T-cell (primary cell): ENCODE data around the gene TUT1. TPM values are rescaled to one million over a fixed set of nuclear protein-coding genes. Genes with fewer than 3 reads are reported as not detected.
"Not testable (repeated sequence)": the region's sequence is repeated elsewhere in the genome, so short reads cannot be mapped to it uniquely, and the experiment has no call there.

Source experiments
- ATAC-seq, 4 experiments: fragments of 200-7000 bp in 3 of 4; fragments of 150-1000 bp in 1 of 4; cut with Tn5 transposase; replicated peaks in 1 of 4; 1 replicate in 3 of 4; 2 replicates in 1 of 4; pipeline ENCODE4 v1.10.0; 2021; ENCODE audit warnings: moderate library complexity in 3 of 4, mild to moderate bottlenecking in 2 of 4, moderate number of reproducible peaks in 1 of 4
- CTCF ChIA-PET, 2 donors: fragments of 300-600 bp; sonication (Branson Sonifier 250); formaldehyde crosslinking; loops; one replicate each; lab custom pipeline; 2022; ENCODE audit warnings: antibody characterized with exemption in 2 of 2; lab: Charles Lee
- POLR2A ChIA-PET, 2 donors: fragments of 300-600 bp; sonication (Branson Sonifier 250); formaldehyde crosslinking; loops; one replicate each; lab custom pipeline; 2022; ENCODE audit warnings: antibody characterized with exemption in 2 of 2; lab: Charles Lee
- DNase-seq, 35 experiments: peaks; one replicate each; pipeline versions ENCODE4 v3.0.0 to v3.0.0-alpha.2; 2013 to 2023
- H3K27ac ChIP-seq: one replicate; pipeline ENCODE4 v1.5.1; 2013; ENCODE audit warnings: low read length
- H3K27me3 ChIP-seq, 2 experiments: replicated peaks in 1 of 2; 1 replicate in 1 of 2; 2 replicates in 1 of 2; pipeline versions ENCODE4 v1.6.1 to v1.7.0; 2013; ENCODE audit warnings: low read length in 1 of 2, mixed read lengths in 1 of 2; ENCODE audit not compliant: control insufficient read depth in 2 of 2, insufficient read depth in 2 of 2; ENCODE audit errors: extremely low read depth in 1 of 2
- H3K36me3 ChIP-seq, 2 donors: 1 replicate in 1 of 2; 2 replicates in 1 of 2; pipeline versions ENCODE4 v1.6.1 to v1.7.0; 2013; ENCODE audit warnings: low read length in 1 of 2; ENCODE audit not compliant: control insufficient read depth in 2 of 2, insufficient read depth in 1 of 2; ENCODE audit errors: extremely low read depth in 1 of 2
- H3K4me1 ChIP-seq, 2 experiments: 1 replicate in 1 of 2; 2 replicates in 1 of 2; pipeline versions ENCODE4 v1.6.1 to v1.7.0; 2013; ENCODE audit warnings: low read length in 2 of 2, mixed read lengths in 1 of 2; ENCODE audit not compliant: insufficient read depth in 2 of 2, control insufficient read depth in 1 of 2; ENCODE audit errors: extremely low read depth in 1 of 2
- H3K4me3 ChIP-seq, 2 donors: 1 replicate in 1 of 2; 2 replicates in 1 of 2; pipeline versions ENCODE4 v1.5.1 to v1.7.0; 2013; ENCODE audit warnings: mild to moderate bottlenecking in 2 of 2, low read length in 1 of 2, moderate library complexity in 1 of 2; ENCODE audit not compliant: control insufficient read depth in 1 of 2; ENCODE audit errors: extremely low read depth in 1 of 2
- H3K9me3 ChIP-seq: 2 replicates; pipeline ENCODE4 v1.7.0; 2013
- H3K27ac Mint-ChIP-seq, 2 donors: one replicate each; pipeline ENCODE4 v1.8.0; 2020 to 2021; ENCODE audit warnings: mild to moderate bottlenecking in 2 of 2, mixed read lengths in 2 of 2
- H3K27me3 Mint-ChIP-seq, 2 donors: one replicate each; pipeline ENCODE4 v1.8.0; 2021 to 2022; ENCODE audit warnings: mixed read lengths in 2 of 2
- H3K36me3 Mint-ChIP-seq: one replicate; pipeline ENCODE4 v1.8.0; 2021; ENCODE audit warnings: mixed read lengths
- H3K4me1 Mint-ChIP-seq, 3 donors: one replicate each; pipeline ENCODE4 v1.8.0; 2020 to 2022; ENCODE audit warnings: mixed read lengths in 3 of 3, mild to moderate bottlenecking in 1 of 3
- H3K4me3 Mint-ChIP-seq, 3 donors: one replicate each; pipeline ENCODE4 v1.8.0; 2020 to 2022; ENCODE audit warnings: mild to moderate bottlenecking in 3 of 3, mixed read lengths in 3 of 3, moderate library complexity in 3 of 3
- H3K9me3 Mint-ChIP-seq, 3 donors: one replicate each; pipeline ENCODE4 v1.8.0; 2020 to 2022; ENCODE audit warnings: mixed read lengths in 3 of 3
- WGBS: methylation state at CpG from one replicate; pipeline ENCODE4 v1.1.5; 2013; ENCODE audit warnings: missing lambda C conversion rate; ENCODE audit not compliant: insufficient coverage; 5-methylcytosine and 5-hydroxymethylcytosine counted together
- total RNA-seq, 35 experiments: library from RNA in 6 of 35; stranded (reverse) in 6 of 35; fragments of 120-200 nt in 1 of 35; gene quantifications; one replicate each; pipeline versions ENCODE4 v1.2.1 to v1.2.4 and lab custom pipeline; 2013 to 2026

Gene TUT1
- total RNA-seq, 5 donors from 2014 or later (not counting 1 experiment from before 2014, with no cell fraction given), result 35.2 to 56.0 (median 42.9) TPM

DNA sequence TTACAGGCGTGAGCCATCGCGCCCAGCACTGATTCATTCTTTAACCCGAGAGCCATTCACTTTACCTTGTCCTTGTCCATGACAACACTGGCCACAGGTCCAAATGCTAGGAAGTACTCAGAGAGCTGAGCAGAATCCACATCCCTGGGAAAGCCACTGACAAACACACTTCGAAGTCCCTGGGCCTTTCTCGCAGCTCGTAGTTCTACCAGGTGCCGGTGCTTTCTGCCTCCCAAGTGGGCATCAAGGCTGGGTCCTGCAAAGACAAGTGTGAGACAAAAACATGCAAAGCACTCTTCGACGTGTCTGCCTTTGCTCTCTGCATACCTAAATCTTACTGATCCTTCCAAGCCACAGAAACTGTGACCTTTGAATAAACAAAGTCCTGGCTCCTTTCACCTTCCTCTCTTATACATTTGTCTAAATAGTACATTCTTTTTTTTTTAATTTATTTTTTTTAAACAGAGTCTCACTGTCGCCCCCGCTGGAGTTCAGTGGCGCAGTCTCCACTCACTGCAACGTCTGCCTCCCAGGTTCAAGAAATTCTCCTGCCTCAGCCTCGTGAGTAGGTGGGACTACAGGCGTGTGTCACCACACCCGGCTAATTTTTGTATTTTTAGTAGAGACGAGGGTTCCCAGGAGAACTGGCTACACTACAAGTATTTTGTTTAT is 2.2 kb downstream of the TUT1 start:
- POLR2A ChIA-PET, result no interaction called here
- H3K27ac Mint-ChIP-seq, result peak overlapping the region in 1 of 2 donors; percentile 98
- peak in 1 of 35 experiments; percentile 13 for DNase-seq

DNA sequence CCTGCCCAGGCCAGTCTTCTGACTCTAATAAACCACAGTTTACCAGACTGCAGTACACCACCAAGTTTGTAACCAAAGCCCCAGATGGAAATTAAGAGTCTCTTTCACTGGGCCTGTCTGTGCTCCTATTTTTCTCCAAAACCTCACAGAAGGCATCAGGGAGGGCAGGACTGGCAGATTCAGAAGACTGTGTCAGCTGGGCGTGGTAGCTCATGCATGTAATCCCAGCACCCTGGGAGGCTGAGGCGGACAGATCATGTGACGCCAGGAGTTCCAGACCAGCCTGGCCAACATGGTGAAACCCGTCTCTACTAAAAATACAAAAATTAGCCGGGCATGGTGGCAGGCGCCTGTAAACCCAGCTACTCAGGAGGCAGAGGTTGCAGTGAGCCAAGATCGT is 6.0 kb downstream of the TUT1 start:
- POLR2A ChIA-PET, H3K27ac ChIP-seq, H3K27me3 Mint-ChIP-seq, H3K27me3 ChIP-seq, H3K9me3 ChIP-seq, DNase-seq, H3K4me3 Mint-ChIP-seq, H3K9me3 Mint-ChIP-seq, H3K27ac Mint-ChIP-seq, H3K4me3 ChIP-seq, CTCF ChIA-PET, ATAC-seq: not testable (repeated sequence)
- H3K4me1 Mint-ChIP-seq, result peaks cover 0 to 24% (median 18%) of the 10 kb centered on the region in 3 donors
- H3K4me1 ChIP-seq, result peaks cover 0 to 14% of the 10 kb centered on the region in 2 experiments
- 100% methylated on average over 7 of the region's 7 CpGs for WGBS
- peaks cover 13 to 44% of the 10 kb centered on the region in 2 donors for H3K36me3 ChIP-seq
- H3K36me3 Mint-ChIP-seq, result peaks cover 16% of the 10 kb centered on the region

More for the DNA sequence above, 2.2 kb downstream of the TUT1 start:
- Mint-ChIP-seq H3K4me3 (peak overlapping the region in 1 of 3 donors; percentile 97), H3K36me3 (peaks cover 14% of the 10 kb centered on the region), H3K27me3 (no peaks in the 10 kb centered on the region), H3K9me3 (no peaks in the 10 kb centered on the region), H3K4me1 (peaks cover 32 to 50% (median 48%) of the 10 kb centered on the region in 3 donors)
- no peak overlapping the region for H3K4me3 ChIP-seq
- WGBS, result 76% methylated on average over 11 of the region's 18 CpGs
- H3K27me3 ChIP-seq, result no peaks in the 10 kb centered on the region
- no peak for ATAC-seq
- H3K9me3 ChIP-seq, result no peaks in the 10 kb centered on the region
- CTCF ChIA-PET, result interaction anchor here in 1 of 2 donors (0.6 to 2.1 kb wide), 2 partner anchors 164 to 184 kb away, joined by 4 to 7 read pairs; no protein-coding TSS in a partner anchor
- peaks cover 9 to 37% of the 10 kb centered on the region in 2 donors for H3K36me3 ChIP-seq
- H3K27ac ChIP-seq, result no peak overlapping the region
- peaks cover 15 to 42% of the 10 kb centered on the region in 2 experiments for H3K4me1 ChIP-seq

DNA sequence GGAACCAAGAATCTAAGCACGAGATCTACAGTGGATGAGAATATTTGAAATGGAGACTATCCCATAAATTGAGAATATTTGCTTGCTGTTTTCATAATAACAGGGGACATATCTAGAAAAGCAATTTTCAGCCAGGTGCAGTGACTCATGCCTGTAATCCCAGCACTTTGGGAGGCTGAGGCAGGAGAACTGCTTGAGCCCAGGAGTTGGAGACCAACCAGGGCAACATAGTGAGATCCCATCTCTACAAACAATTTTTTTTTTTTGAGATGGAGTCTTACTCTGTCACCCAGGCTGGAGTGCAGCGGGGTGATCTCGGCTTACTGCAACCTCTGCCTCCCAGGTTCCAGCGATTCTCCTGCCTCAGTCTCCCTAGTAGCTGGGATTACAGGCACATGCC is 9.6 kb downstream of the TUT1 start:
- H3K27ac ChIP-seq, H3K9me3 ChIP-seq, H3K27me3 Mint-ChIP-seq, POLR2A ChIA-PET, H3K27me3 ChIP-seq, H3K4me1 ChIP-seq, DNase-seq, H3K4me3 ChIP-seq, H3K4me3 Mint-ChIP-seq, H3K27ac Mint-ChIP-seq, H3K9me3 Mint-ChIP-seq, H3K4me1 Mint-ChIP-seq, ATAC-seq: not testable (repeated sequence)
- H3K36me3 Mint-ChIP-seq, result peaks cover 23% of the 10 kb centered on the region
- peaks cover 33 to 53% of the 10 kb centered on the region in 2 donors for H3K36me3 ChIP-seq
- 100% methylated on average over 3 of the region's 4 CpGs for WGBS
- CTCF ChIA-PET, result interaction anchor here in 1 of 2 donors (0.7 kb wide), 1 partner anchor 142 kb away, joined by 4 read pairs; no protein-coding TSS in a partner anchor

DNA sequence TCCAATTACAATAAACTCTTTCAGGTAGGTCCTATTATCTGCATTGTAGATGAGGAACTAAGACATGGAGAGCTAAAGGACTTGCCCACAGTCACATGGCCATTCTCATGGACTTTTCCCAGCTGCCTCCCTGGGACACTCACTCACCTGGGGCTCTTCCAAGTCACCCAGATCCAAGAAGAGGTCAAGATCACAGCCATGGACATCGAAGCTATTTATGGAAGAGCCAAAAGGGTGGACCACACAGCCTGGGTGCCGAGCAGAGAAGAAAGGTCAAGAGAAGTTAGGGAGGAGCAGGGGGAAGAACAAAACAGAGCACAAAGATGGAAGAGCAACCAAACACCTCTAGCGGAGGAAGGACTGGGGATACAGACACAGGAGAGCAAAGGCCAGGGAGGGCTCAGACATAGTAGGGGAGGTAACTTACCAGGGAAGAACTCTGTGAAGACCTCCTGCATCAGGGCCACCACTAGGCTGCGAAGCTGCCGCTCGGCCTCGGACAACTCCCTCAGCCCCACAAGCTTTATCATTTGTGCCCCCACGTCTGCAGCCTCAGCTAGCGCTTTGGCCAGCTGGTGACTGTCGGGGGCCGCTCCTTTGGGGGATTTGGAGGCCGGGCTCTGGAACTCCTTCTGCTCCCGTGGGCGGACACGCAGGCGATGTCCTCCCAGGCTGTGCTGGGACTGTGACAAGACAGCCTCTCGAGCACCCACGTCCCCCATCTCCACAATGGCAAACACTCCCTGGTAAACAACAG is 10.2 kb downstream of the TUT1 start:
- POLR2A ChIA-PET, result no interaction called here
- Mint-ChIP-seq H3K4me3 (no peak overlapping the region), H3K27me3 (no peaks in the 10 kb centered on the region), H3K27ac (no peak overlapping the region), H3K36me3 (peaks cover 28% of the 10 kb centered on the region), H3K9me3 (no peaks in the 10 kb centered on the region), H3K4me1 (peaks cover 0 to 11% (median 6%) of the 10 kb centered on the region in 3 donors)
- Histone ChIP-seq H3K36me3 (peaks cover 30 to 55% of the 10 kb centered on the region in 2 donors), H3K4me1 (peaks cover 0 to 3% of the 10 kb centered on the region in 2 experiments), H3K27me3 (no peaks in the 10 kb centered on the region), H3K27ac (no peak overlapping the region), H3K9me3 (no peaks in the 10 kb centered on the region), H3K4me3 (no peak overlapping the region)
- DNase-seq (no peak), ATAC-seq (no peak)
- WGBS, result 96% methylated on average over 14 of the region's 18 CpGs
- CTCF ChIA-PET, result interaction anchor here (0.6 kb wide), 2 partner anchors 164 to 194 kb away, joined by 3 to 5 read pairs; no protein-coding TSS in a partner anchor

DNA sequence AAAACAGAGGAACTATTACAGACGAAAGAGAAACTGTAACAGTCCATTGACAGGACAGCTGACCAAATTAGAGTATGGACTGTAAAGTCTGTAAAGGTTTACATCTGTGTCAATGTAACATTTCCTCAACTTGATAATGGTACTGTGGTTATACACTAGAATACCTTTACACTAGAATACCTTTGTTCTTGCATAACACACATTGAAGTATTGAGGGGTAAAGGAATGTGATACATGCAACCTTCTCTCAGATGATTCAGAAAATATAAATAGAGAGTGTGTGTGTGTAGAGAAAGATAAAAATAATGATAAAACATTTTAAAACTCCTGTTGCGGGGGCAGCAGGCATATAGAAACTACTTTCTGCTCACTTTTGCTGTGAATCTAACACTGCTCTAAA is 12.1 kb downstream of the TUT1 start:
- H3K27ac ChIP-seq, result no peak overlapping the region
- H3K9me3 ChIP-seq, result no peaks in the 10 kb centered on the region
- no peak overlapping the region for H3K4me3 ChIP-seq
- Mint-ChIP-seq H3K4me3 (no peak overlapping the region), H3K9me3 (no peaks in the 10 kb centered on the region), H3K27ac (no peak overlapping the region), H3K36me3 (peaks cover 28% of the 10 kb centered on the region), H3K27me3 (no peaks in the 10 kb centered on the region), H3K4me1 (peaks cover 13 to 20% (median 15%) of the 10 kb centered on the region in 3 donors)
- ChIA-PET CTCF (no interaction called here), POLR2A (interaction anchor here in 1 of 2 donors (0.6 to 0.8 kb wide), 2 partner anchors 13 to 64 kb away, joined by 4 read pairs; no protein-coding TSS in a partner anchor)
- peaks cover 30 to 46% of the 10 kb centered on the region in 2 donors for H3K36me3 ChIP-seq
- no peak for DNase-seq
- no peak for ATAC-seq
- WGBS, result no CpG with 5 or more reads among the region's 2 CpGs
- no peaks in the 10 kb centered on the region for H3K27me3 ChIP-seq
- H3K4me1 ChIP-seq, result peaks cover 6 to 13% of the 10 kb centered on the region in 2 experiments

DNA sequence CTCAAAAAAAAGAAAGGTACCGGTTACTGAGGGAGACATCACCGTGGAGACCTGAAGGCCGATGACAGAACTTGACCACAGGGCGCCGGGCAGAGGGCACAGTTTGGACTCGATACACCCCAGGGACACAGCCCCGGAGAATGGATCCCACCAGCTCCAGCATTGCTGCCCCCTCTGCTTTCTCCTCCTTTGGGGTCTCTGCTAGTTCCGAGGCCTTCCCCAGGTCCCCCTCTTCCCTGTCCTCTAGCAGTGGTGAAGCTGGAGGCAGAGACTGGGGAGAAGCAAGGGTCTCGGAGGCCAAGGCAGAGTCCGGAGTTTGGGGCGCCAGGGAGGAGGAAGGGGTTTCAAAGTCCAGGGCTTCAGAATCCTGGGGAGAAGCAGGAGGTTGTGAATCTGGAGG is 12.8 kb downstream of the TUT1 start:
- H3K4me3 Mint-ChIP-seq, result no peak overlapping the region
- Histone ChIP-seq H3K9me3 (no peaks in the 10 kb centered on the region), H3K27me3 (no peaks in the 10 kb centered on the region), H3K4me1 (peaks cover 6 to 15% of the 10 kb centered on the region in 2 experiments), H3K27ac (no peak overlapping the region), H3K36me3 (peaks cover 30 to 46% of the 10 kb centered on the region in 2 donors), H3K4me3 (no peak overlapping the region)
- ATAC-seq (no peak), DNase-seq (no peak)
- ChIA-PET CTCF (no interaction called here), POLR2A (interaction anchor here in 1 of 2 donors (0.8 kb wide), 1 partner anchor 63 kb away, joined by 4 read pairs; no protein-coding TSS in a partner anchor)
- no peaks in the 10 kb centered on the region for H3K27me3 Mint-ChIP-seq
- H3K4me1 Mint-ChIP-seq, result peaks cover 16 to 24% (median 22%) of the 10 kb centered on the region in 3 donors
- H3K27ac Mint-ChIP-seq, result no peak overlapping the region
- peaks cover 26% of the 10 kb centered on the region for H3K36me3 Mint-ChIP-seq
- no peaks in the 10 kb centered on the region for H3K9me3 Mint-ChIP-seq
- 97% methylated on average over 9 of the region's 11 CpGs for WGBS
